Osteoblast (primary cell): Measurements from ENCODE around the gene MAN2A1. TPM values are rescaled to one million over a fixed set of nuclear protein-coding genes. Genes with fewer than 3 reads are reported as not detected.

Experiments
- DNase-seq: peaks from one replicate; pipeline ENCODE4 v3.0.0; 2011; ENCODE audit warnings: low spot score, mixed read lengths; ENCODE audit not compliant: insufficient read length; ENCODE audit errors: missing footprints
- H2AFZ ChIP-seq: 2 replicates; pipeline ENCODE4 v1.6.0; 2011; ENCODE audit warnings: mild to moderate bottlenecking, low read length
- H3K27ac ChIP-seq: 2 replicates; pipeline ENCODE4 v1.5.1; 2011; ENCODE audit warnings: mild to moderate bottlenecking, low read depth, low read length, moderate library complexity
- H3K27me3 ChIP-seq: 2 replicates; pipeline ENCODE4 v1.6.0; 2012; ENCODE audit warnings: mild to moderate bottlenecking, control low read depth, inconsistent platforms, low read length, moderate library complexity; ENCODE audit not compliant: insufficient read depth
- H3K36me3 ChIP-seq: 2 replicates; pipeline ENCODE4 v1.5.1; 2011; ENCODE audit warnings: mild to moderate bottlenecking, low read length, control low read depth, moderate library complexity; ENCODE audit not compliant: insufficient read depth
- H3K4me1 ChIP-seq: 2 replicates; pipeline ENCODE4 v1.5.1; 2011; ENCODE audit warnings: mild to moderate bottlenecking, low read length, control low read depth, moderate library complexity; ENCODE audit not compliant: insufficient read depth
- H3K4me2 ChIP-seq: 2 replicates; pipeline ENCODE4 v1.6.0; 2011; ENCODE audit warnings: mild to moderate bottlenecking, low read length; ENCODE audit not compliant: insufficient read depth
- H3K4me3 ChIP-seq: fragments of 200-600 bp; sonication (generic); 3 replicates; pipeline ENCODE4 v1.5.1; 2012; ENCODE audit warnings: mild to moderate bottlenecking, low read length, inconsistent platforms; ENCODE audit not compliant: insufficient read depth
- H3K79me2 ChIP-seq: 2 replicates; pipeline ENCODE4 v1.6.0; 2012; ENCODE audit warnings: mild to moderate bottlenecking, low read length, control low read depth, inconsistent platforms; ENCODE audit not compliant: insufficient read depth
- H3K9me3 ChIP-seq: 2 replicates; pipeline ENCODE4 v1.5.1; 2011; ENCODE audit warnings: low read depth, low read length, control low read depth
- H4K20me1 ChIP-seq: 2 replicates; pipeline ENCODE4 v1.6.0; 2012; ENCODE audit warnings: mild to moderate bottlenecking, low read length, control low read depth; ENCODE audit not compliant: insufficient read depth
- total RNA-seq: library from RNA; depleted of rRNA; stranded (reverse); fragments of >200 nt; gene quantifications from 2 replicates; pipeline ENCODE4 v1.2.3, GENCODE V29; 2012
- TF ChIP-seq, protein P1 (sequence below): IDR thresholded peaks from 2 replicates; pipeline ENCODE4 v1.5.1; 2011; ENCODE audit warnings: mild to moderate bottlenecking, low read depth, low read length, moderate library complexity; ENCODE audit errors: extremely low read depth

Gene MAN2A1
- total RNA-seq, 1 donor = 81.8 TPM

GRCh38 chr5:109907731-109908130, 218.0 kb downstream of the MAN2A1 start:
- H3K27ac ChIP-seq = no peak overlapping the region
- peaks cover 2% of the 10 kb centered on the region for H3K27me3 ChIP-seq
- no peaks in the 10 kb centered on the region for H3K4me1 ChIP-seq
- H2AFZ ChIP-seq = no peak overlapping the region
- no peaks in the 10 kb centered on the region for H3K79me2 ChIP-seq
- no peak for DNase-seq
- TF ChIP-seq, protein P1, sequence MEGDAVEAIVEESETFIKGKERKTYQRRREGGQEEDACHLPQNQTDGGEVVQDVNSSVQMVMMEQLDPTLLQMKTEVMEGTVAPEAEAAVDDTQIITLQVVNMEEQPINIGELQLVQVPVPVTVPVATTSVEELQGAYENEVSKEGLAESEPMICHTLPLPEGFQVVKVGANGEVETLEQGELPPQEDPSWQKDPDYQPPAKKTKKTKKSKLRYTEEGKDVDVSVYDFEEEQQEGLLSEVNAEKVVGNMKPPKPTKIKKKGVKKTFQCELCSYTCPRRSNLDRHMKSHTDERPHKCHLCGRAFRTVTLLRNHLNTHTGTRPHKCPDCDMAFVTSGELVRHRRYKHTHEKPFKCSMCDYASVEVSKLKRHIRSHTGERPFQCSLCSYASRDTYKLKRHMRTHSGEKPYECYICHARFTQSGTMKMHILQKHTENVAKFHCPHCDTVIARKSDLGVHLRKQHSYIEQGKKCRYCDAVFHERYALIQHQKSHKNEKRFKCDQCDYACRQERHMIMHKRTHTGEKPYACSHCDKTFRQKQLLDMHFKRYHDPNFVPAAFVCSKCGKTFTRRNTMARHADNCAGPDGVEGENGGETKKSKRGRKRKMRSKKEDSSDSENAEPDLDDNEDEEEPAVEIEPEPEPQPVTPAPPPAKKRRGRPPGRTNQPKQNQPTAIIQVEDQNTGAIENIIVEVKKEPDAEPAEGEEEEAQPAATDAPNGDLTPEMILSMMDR = no peak
- no peaks in the 10 kb centered on the region for H3K36me3 ChIP-seq
- no peak overlapping the region for H3K4me3 ChIP-seq
- H3K4me2 ChIP-seq = no peak overlapping the region
- no peaks in the 10 kb centered on the region for H4K20me1 ChIP-seq
- H3K9me3 ChIP-seq = no peaks in the 10 kb centered on the region

DNA sequence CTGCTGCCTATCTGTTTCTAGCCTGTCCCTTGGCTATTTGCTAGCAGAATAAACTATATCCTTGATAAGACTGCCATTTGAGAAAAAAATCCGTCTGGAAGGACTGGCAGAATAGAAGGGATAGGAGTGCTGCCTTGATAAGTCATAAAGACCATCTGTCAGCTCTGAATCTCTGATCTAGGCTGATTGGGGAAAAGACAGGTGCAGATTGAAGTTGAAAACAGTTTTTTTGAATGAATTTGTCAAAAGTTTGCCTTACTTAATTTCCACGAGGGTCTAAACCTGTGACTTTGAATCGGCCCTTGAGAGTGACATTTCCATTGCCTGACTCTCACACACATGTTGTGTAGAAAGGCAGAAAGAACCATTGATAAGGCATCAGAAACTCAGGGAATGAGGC, 218.6 kb downstream of the MAN2A1 start:
- Histone ChIP-seq H3K4me2 (no peak overlapping the region), H3K27ac (no peak overlapping the region), H2AFZ (no peak overlapping the region), H3K27me3 (no peaks in the 10 kb centered on the region), H3K79me2 (no peaks in the 10 kb centered on the region), H4K20me1 (no peaks in the 10 kb centered on the region), H3K9me3 (no peaks in the 10 kb centered on the region), H3K4me3 (no peak overlapping the region), H3K4me1 (no peaks in the 10 kb centered on the region), H3K36me3 (no peaks in the 10 kb centered on the region)
- TF ChIP-seq, protein P1 = no peak
- no peak for DNase-seq

DNA sequence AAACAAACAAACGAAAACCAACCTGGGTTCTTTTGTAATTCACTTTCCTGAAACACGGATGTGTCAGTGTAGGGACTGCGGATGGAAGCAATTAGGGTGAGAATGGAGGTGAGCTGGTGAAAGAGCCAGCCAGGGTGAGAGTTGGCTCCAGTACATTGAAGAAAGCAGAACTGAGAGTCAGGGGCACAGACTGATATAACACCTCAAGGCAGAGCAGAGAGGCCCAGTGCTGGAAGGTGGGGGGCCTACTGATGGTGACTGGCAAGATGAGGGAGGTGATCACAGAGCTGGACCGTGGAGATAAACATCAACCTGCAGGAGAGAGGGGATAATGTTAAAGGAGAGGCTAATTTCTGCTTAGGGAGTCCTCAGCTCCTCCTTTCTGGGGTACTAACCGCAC, 221.1 kb downstream of the MAN2A1 start:
- H3K9me3 ChIP-seq = no peaks in the 10 kb centered on the region
- no peaks in the 10 kb centered on the region for H3K4me1 ChIP-seq
- H3K27me3 ChIP-seq = no peaks in the 10 kb centered on the region
- TF ChIP-seq, protein P1 = no peak
- H3K36me3 ChIP-seq = no peaks in the 10 kb centered on the region
- no peaks in the 10 kb centered on the region for H4K20me1 ChIP-seq
- no peak overlapping the region for H3K27ac ChIP-seq
- no peaks in the 10 kb centered on the region for H3K79me2 ChIP-seq
- H3K4me2 ChIP-seq = no peak overlapping the region
- H2AFZ ChIP-seq = no peak overlapping the region
- no peak for DNase-seq
- H3K4me3 ChIP-seq = no peak overlapping the region

- H3K27ac ChIP-seq = no peak overlapping the region
- DNase-seq = no peak
- no peaks in the 10 kb centered on the region for H3K27me3 ChIP-seq
- no peaks in the 10 kb centered on the region for H4K20me1 ChIP-seq
- no peak overlapping the region for H3K4me3 ChIP-seq
- H3K36me3 ChIP-seq = no peaks in the 10 kb centered on the region
- no peak overlapping the region for H2AFZ ChIP-seq
- no peaks in the 10 kb centered on the region for H3K9me3 ChIP-seq
- no peaks in the 10 kb centered on the region for H3K4me1 ChIP-seq
- no peak overlapping the region for H3K4me2 ChIP-seq
- no peaks in the 10 kb centered on the region for H3K79me2 ChIP-seq
- TF ChIP-seq, protein P1 = no peak
Observed at GRCh38 chr5:109911731-109912130, 222.0 kb downstream of the MAN2A1 start.
